HepG2 (cell line): ENCODE results near the gene TRAF3. TPM values are rescaled to one million over a fixed set of nuclear protein-coding genes. Genes with fewer than 3 reads are reported as not detected.

ENCODE experiments used
- ATAC-seq: fragments of 200-7000 bp; cut with Tn5 transposase; 3 replicates; pipeline ENCODE4 v1.9.1; 2020; ENCODE audit warnings: mild to moderate bottlenecking, moderate library complexity
- BruUV-seq: library from RNA; stranded (reverse); fragments of 400-500 nt; replicated peaks from 2 replicates; lab custom pipeline; 2021; lab: Mats Ljungman, UMichigan
- CTCF ChIA-PET: fragments of 300-600 bp; formaldehyde crosslinking; extraction: SDS; loops from one replicate; lab custom pipeline; 2021; ENCODE audit warnings: low total read pairs, inconsistent platforms, low intra/inter-chr PET ratio; lab: Yijun Ruan, JAX
- POLR2A ChIA-PET: fragments of 350-600 bp; sonication (Branson Sonifier 250); formaldehyde crosslinking; loops from one replicate; lab custom pipeline; 2020; ENCODE audit warnings: antibody characterized with exemption, inconsistent platforms; lab: Yijun Ruan, JAX
- DNase-seq: peaks from one replicate; pipeline ENCODE4 v3.0.0-alpha.2; 2015; ENCODE audit warnings: low spot score
- FAIRE-seq: peaks from 3 replicates; lab custom pipeline; 2011; peaks lifted over from hg19 to GRCh38; lab: Jason Lieb, UNC
- H2AFZ ChIP-seq: one replicate; pipeline ENCODE4 v1.6.1; 2011; ENCODE audit warnings: low read length, inconsistent platforms
- H3K27ac ChIP-seq: fragments of 300-600 bp; 3 replicates; pipeline ENCODE4 v1.8.0; 2011; ENCODE audit warnings: mixed run types, mild to moderate bottlenecking, mixed read lengths, low read length, inconsistent platforms; ENCODE audit not compliant: insufficient read depth; ENCODE audit errors: extremely low read length
- H3K27me3 ChIP-seq, 2 experiments: fragments of 200-600 bp in 1 of 2; 2 replicates in 1 of 2; 3 replicates in 1 of 2; pipeline versions ENCODE4 v1.6.0 to v1.8.0; 2011; ENCODE audit warnings: low read length in 2 of 2, mild to moderate bottlenecking in 2 of 2, moderate library complexity in 2 of 2, inconsistent platforms in 1 of 2; ENCODE audit not compliant: insufficient read depth in 2 of 2, control insufficient read depth in 1 of 2
- H3K36me3 ChIP-seq, 2 experiments: fragments of 200-600 bp in 1 of 2; replicated peaks in 1 of 2; 2 replicates in 1 of 2; 3 replicates in 1 of 2; pipeline versions ENCODE4 v1.5.1 to v1.8.0; 2011; ENCODE audit warnings: low read length in 2 of 2, inconsistent platforms in 1 of 2; ENCODE audit not compliant: insufficient read depth in 2 of 2, control insufficient read depth in 1 of 2
- H3K4me1 ChIP-seq: 2 replicates; pipeline ENCODE4 v1.5.1; 2012; ENCODE audit warnings: low read length, inconsistent platforms; ENCODE audit not compliant: insufficient read depth
- H3K4me2 ChIP-seq: 2 replicates; pipeline ENCODE4 v1.6.0; 2011; ENCODE audit warnings: low read depth, low read length, inconsistent platforms
- H3K4me3 ChIP-seq, 3 experiments: fragments of 200-600 bp in 1 of 3; sonication (generic), shearing (Covaris generic) in 1 of 3; replicated peaks in 1 of 3; 2 replicates each; pipeline ENCODE4 v1.5.1; 2011 to 2016; ENCODE audit warnings: low read length in 3 of 3, inconsistent platforms in 2 of 3, low read depth in 2 of 3, mild to moderate bottlenecking in 2 of 3, control low read depth in 1 of 3, mixed read lengths in 1 of 3; ENCODE audit not compliant: insufficient read depth in 1 of 3
- H3K79me2 ChIP-seq: one replicate; pipeline ENCODE4 v1.6.1; 2011; ENCODE audit warnings: low read length, inconsistent platforms; ENCODE audit not compliant: insufficient read depth
- H3K9ac ChIP-seq: 2 replicates; pipeline ENCODE4 v1.6.0; 2011; ENCODE audit warnings: mild to moderate bottlenecking, low read depth, low read length, inconsistent platforms; ENCODE audit not compliant: insufficient read depth
- H3K9me3 ChIP-seq: 2 replicates; pipeline ENCODE4 v1.5.1; 2012; ENCODE audit warnings: mild to moderate bottlenecking, low read length
- H4K20me1 ChIP-seq: 2 replicates; pipeline ENCODE4 v1.6.0; 2011; ENCODE audit warnings: inconsistent platforms, mild to moderate bottlenecking, low read length, moderate library complexity; ENCODE audit not compliant: insufficient read depth
- AHR ChIP-seq: IDR thresholded peaks from 2 replicates; pipeline ENCODE4 v1.6.1; 2018; ENCODE audit warnings: missing genetic modification reagents, missing compliant biosample characterization
- CSRNP2 ChIP-seq: sonication (generic); formaldehyde crosslinking; conservative IDR thresholded peaks from 2 replicates; pipeline ENCODE4 v1.8.0; 2022; ENCODE audit warnings: low read depth, missing genetic modification reagents
- NBN ChIP-seq: fragments of 450-650 bp; conservative IDR thresholded peaks from 2 replicates; pipeline ENCODE4 v1.6.1; 2017
- NCOA1 ChIP-seq: sonication (generic); formaldehyde crosslinking; IDR thresholded peaks from 2 replicates; pipeline ENCODE4 v1.9.0; 2021; ENCODE audit warnings: missing genetic modification reagents
- PAXIP1 ChIP-seq: sonication (generic); formaldehyde crosslinking; conservative IDR thresholded peaks from 2 replicates; pipeline ENCODE4 v1.4.0; 2020; ENCODE audit warnings: mild to moderate bottlenecking, missing genetic modification reagents, moderate library complexity
- PBX2 ChIP-seq: IDR thresholded peaks from 2 replicates; pipeline ENCODE4 v1.6.1; 2016; ENCODE audit warnings: control low read depth
- RXRB ChIP-seq: IDR thresholded peaks from 2 replicates; pipeline ENCODE4 v1.6.1; 2016; ENCODE audit warnings: borderline replicate concordance, missing genetic modification reagents, missing compliant biosample characterization
- SAP130 ChIP-seq: IDR thresholded peaks from 2 replicates; pipeline ENCODE4 v1.6.1; 2016; ENCODE audit warnings: low read depth
- SIX4 ChIP-seq: sonication (generic); formaldehyde crosslinking; IDR thresholded peaks from 2 replicates; pipeline ENCODE4 v1.4.0; 2020; ENCODE audit warnings: missing genetic modification reagents
- ZNF513 ChIP-seq: sonication (generic); formaldehyde crosslinking; conservative IDR thresholded peaks from 2 replicates; pipeline ENCODE4 v1.5.0; 2020; ENCODE audit warnings: missing genetic modification reagents
- ZNF772 ChIP-seq: sonication (generic); formaldehyde crosslinking; IDR thresholded peaks from 2 replicates; pipeline ENCODE4 v1.5.0; 2020; ENCODE audit warnings: mild to moderate bottlenecking, missing genetic modification reagents
- ZNF850 ChIP-seq: sonication (generic); formaldehyde crosslinking; conservative IDR thresholded peaks from 2 replicates; pipeline ENCODE4 v1.9.0; 2021; ENCODE audit warnings: mild to moderate bottlenecking, missing genetic modification reagents
- WGBS: methylation state at CpG from one replicate; pipeline ENCODE4 v1.1.6; 2017; ENCODE audit warnings: low lambda C conversion rate; 5-methylcytosine and 5-hydroxymethylcytosine counted together
- in situ Hi-C: cut with HindIII; loops from 2 replicates; pipeline ENCODE4 v1.10.0; 2017; ENCODE audit warnings: low pct_unique_long_range_greater_than_20kb; ENCODE audit not compliant: extremely low pct_ligation_motif_present
- intact Hi-C: fragments of 100-400 bp; cut with micrococcal nuclease; formaldehyde crosslinking; loops from one replicate; pipeline ENCODE4 v1.10.0; 2022; ENCODE audit not compliant: unreplicated experiment
- polyA plus RNA-seq, 8 experiments: library from polyadenylated mRNA; depleted of rRNA in 3 of 8; stranded (reverse) in 7 of 8; unstranded in 1 of 8; fragments of >200 nt; fragmentation: Illumina TruSeq in 4 of 8; extraction: Trizol in 4 of 8; gene quantifications; 2 replicates each; pipeline versions ENCODE4 v1.2.1 to v1.2.3, GENCODE V29; 2011 to 2016; ENCODE audit warnings: low read depth in 4 of 8, missing spikeins in 1 of 8, mixed read lengths in 1 of 8; ENCODE audit not compliant: insufficient read depth in 1 of 8
- total RNA-seq, 5 experiments: library from RNA; depleted of rRNA; stranded (reverse); fragments of >200 nt; fragmentation: Illumina TruSeq; extraction: Trizol; gene quantifications; 2 replicates each; pipeline ENCODE4 v1.2.3, GENCODE V29; 2016; ENCODE audit warnings: low read depth in 1 of 5

TRAF3 gene
- total and polyA plus RNA-seq, 2 of the 13 experiments (the other 11 are each of a cell fraction or from before 2014, with no cell fraction given) = 6.9 to 12.2 TPM

GRCh38 chr14:102901633-102902032 is 124.4 kb downstream of the TRAF3 start:
- no peak overlapping the region for H3K4me2 ChIP-seq
- no peak overlapping the region for H3K9ac ChIP-seq
- H4K20me1 ChIP-seq = no peaks in the 10 kb centered on the region
- peaks cover 3 to 11% of the 10 kb centered on the region in 2 experiments; a peak in 4 of 5 replicates for H3K36me3 ChIP-seq
- CTCF ChIA-PET = no interaction called here
- intact Hi-C loops = no loop called here
- FAIRE-seq = no peak
- no peak overlapping the region for H3K4me3 ChIP-seq
- peaks cover 13% of the 10 kb centered on the region for H3K4me1 ChIP-seq
- no peaks in the 10 kb centered on the region for H3K27me3 ChIP-seq
- H3K27ac ChIP-seq = no peak overlapping the region
- no peaks in the 10 kb centered on the region for H3K9me3 ChIP-seq
- no peak for TF ChIP-seq RXRB
- TF ChIP-seq, all 625 proteins: peak for 0
- no peaks in the 10 kb centered on the region for H3K79me2 ChIP-seq
- no peak overlapping the region for H2AFZ ChIP-seq
- ATAC-seq (no peak), DNase-seq (no peak)
- POLR2A ChIA-PET = no interaction called here
- WGBS = 83% methylated on average over 4 of the region's 4 CpGs
- BruUV-seq = no TSS peak
- in situ Hi-C loops = no loop called here

GRCh38 chr14:102902086-102902485 is 124.8 kb downstream of the TRAF3 start:
- FAIRE-seq = no peak
- 100% methylated on average over 1 of the region's 7 CpGs for WGBS
- in situ Hi-C loops (no loop called here), intact Hi-C loops (no loop called here)
- Histone ChIP-seq H3K9ac (no peak overlapping the region), H2AFZ (no peak overlapping the region), H3K27me3 (no peaks in the 10 kb centered on the region), H3K9me3 (no peaks in the 10 kb centered on the region), H3K36me3 (peaks cover 3 to 11% of the 10 kb centered on the region in 2 experiments; a peak in 4 of 5 replicates), H3K4me2 (no peak overlapping the region), H4K20me1 (no peaks in the 10 kb centered on the region), H3K79me2 (no peaks in the 10 kb centered on the region), H3K27ac (no peak overlapping the region), H3K4me1 (peaks cover 8% of the 10 kb centered on the region), H3K4me3 (no peak overlapping the region)
- POLR2A ChIA-PET = no interaction called here
- CTCF ChIA-PET = no interaction called here
- DNase-seq = no peak
- no TSS peak for BruUV-seq
- ATAC-seq = no peak
- TF ChIP-seq ZNF850 (CRISPR knock-in tag) (no peak), PBX2 (no peak), NBN (no peak), PAXIP1 (CRISPR knock-in tag) (no peak), ZNF513 (CRISPR knock-in tag) (no peak), ZNF772 (CRISPR knock-in tag) (no peak), CSRNP2 (CRISPR knock-in tag) (no peak), NCOA1 (CRISPR knock-in tag) (no peak), AHR (no peak), SIX4 (CRISPR knock-in tag) (no peak), SAP130 (CRISPR knock-in tag) (no peak)
